Activated CD4-positive, alpha-beta T cell treated with anti-CD3 and anti-CD28 coated beads for 48 hours (primary cell): ENCODE data around the gene FEM1C.
A peak's percentile ranks its signal among the peaks of the same experiment; 100 is the strongest.

Experiments used
- DNase-seq: peaks from one replicate; pipeline ENCODE4 v3.0.0-alpha.2; 2020

The FEM1C gene, protein sequence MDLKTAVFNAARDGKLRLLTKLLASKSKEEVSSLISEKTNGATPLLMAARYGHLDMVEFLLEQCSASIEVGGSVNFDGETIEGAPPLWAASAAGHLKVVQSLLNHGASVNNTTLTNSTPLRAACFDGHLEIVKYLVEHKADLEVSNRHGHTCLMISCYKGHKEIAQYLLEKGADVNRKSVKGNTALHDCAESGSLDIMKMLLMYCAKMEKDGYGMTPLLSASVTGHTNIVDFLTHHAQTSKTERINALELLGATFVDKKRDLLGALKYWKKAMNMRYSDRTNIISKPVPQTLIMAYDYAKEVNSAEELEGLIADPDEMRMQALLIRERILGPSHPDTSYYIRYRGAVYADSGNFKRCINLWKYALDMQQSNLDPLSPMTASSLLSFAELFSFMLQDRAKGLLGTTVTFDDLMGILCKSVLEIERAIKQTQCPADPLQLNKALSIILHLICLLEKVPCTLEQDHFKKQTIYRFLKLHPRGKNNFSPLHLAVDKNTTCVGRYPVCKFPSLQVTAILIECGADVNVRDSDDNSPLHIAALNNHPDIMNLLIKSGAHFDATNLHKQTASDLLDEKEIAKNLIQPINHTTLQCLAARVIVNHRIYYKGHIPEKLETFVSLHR

GRCh38 chr5:115544436-115545350 lies at the start of gene FEM1C:
Gene FEM1C (minus strand): TSS chr5:115544775. CDS start chr5:115543493, 1,282 bp downstream.
- peak; percentile 99 for DNase-seq

- no peak for DNase-seq
Measured at GRCh38 chr5:115589043-115589442, 44.5 kb upstream of the FEM1C start.

DNA sequence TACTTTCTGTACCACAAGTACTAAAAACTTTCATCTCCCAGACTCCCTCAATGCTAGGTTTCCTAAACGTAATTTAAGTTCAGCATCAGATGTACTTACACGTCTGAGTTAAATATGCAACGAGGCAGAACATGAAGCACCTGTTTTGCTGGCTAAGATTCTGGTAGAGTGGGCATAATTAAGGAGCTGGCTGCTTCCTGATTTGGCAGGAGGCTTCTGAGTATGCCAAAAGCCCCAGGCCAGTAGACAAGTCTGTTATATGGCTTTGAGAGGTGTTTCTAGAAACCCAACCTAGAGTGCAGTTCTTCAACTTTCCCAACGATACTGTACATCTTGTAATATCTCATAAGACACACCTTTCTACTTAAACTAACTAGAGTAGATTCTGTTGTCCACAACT lies 44.1 kb upstream of the FEM1C start:
- no peak for DNase-seq

DNA sequence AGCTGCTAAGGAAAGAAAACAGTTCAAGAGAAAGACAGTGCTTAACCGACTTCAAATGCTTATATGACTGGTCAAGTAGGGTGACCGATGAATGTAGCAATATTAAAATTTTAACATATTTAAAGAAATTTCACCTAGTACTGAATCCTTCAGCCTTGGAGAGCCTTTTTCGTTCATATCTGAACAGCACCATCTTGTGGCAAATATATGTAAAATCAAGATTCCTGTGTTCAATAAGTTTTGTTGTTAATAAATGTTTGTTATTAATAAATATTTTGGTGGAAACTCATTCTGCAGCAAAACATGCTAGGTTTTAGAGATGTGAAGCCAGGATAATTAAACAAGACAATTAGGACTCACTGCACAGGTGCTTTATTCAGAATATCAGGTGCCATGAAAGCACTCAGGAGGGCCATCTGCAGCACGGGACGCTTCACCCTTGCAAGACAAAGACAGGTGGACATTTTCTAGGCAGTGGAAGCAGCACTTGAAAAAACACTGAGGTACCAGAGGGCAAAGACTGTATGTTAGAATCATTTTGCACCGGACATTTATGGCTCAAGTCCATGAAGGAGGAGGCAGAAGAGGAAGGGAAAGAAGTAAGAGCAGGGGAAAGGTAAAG lies 42.1 kb upstream of the FEM1C start:
- no peak for DNase-seq

GRCh38 chr5:115585265-115585664 lies 40.7 kb upstream of the FEM1C start:
- no peak for DNase-seq

- no peak for DNase-seq
Measured at GRCh38 chr5:115584501-115584900, 39.9 kb upstream of the FEM1C start.

DNA sequence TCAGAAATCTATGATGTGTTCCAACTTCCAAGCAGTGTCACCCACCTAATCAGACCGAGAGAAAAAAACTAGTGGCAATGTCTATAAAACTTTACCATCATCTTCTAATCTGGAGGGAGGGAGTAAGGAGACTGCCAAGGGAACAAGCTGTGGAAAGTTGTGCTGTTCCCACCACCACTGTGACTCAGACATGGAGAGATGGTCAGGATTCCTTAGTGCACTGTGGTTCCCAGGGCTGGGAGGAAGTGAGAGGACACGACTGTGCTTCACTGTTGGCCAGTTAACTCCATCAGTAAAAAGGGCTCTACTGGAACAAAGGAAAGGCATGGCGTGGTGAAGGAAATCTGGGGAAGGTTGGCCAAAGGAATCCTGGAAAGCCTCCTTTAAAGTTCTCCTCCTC lies 38.9 kb upstream of the FEM1C start:
- no peak for DNase-seq

GRCh38 chr5:115580941-115581340 lies 36.4 kb upstream of the FEM1C start:
- no peak for DNase-seq

DNA sequence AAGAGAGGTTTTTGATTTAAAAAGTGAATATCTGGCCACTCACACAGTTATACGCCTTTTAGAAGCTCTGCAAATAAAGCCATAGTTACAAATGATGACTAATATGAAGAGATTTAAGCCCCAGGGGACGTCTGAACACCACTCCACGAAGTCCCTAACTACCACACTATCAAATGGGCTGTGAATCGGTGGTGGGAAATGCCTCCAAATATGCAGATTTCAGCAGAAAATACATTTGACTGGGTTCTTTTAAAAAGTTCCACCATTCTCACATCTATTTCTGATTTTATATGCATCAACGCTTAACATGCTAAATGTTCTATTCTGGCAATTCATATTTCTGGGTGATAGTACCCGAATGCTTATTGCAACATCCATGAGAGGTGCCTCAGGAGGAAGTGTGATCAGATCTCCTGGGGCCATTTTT lies 35.2 kb upstream of the FEM1C start:
- DNase-seq, result no peak

DNA sequence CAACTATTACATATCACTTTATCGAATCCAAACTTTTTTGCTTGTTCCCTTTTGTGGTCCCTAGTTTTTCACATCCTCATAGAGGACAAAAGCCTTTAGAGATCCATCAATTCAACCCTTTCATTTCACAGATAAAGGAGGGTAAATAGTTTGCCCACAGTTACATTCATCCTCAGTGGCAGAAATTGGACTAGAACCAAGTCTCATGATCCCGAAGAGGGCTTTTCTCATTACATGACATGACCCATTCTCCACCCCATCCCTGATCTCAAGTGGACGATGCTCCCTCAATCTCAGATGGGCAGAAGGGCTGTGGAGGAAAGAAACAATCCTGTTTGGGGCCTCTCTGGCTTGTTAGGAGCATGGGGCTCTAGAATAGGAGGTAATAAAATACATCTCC lies 34.6 kb upstream of the FEM1C start:
- no peak for DNase-seq

- DNase-seq, result no peak
Measured at GRCh38 chr5:115578657-115579056, 34.1 kb upstream of the FEM1C start.

GRCh38 chr5:115577741-115578140 lies 33.2 kb upstream of the FEM1C start:
- no peak for DNase-seq

DNA sequence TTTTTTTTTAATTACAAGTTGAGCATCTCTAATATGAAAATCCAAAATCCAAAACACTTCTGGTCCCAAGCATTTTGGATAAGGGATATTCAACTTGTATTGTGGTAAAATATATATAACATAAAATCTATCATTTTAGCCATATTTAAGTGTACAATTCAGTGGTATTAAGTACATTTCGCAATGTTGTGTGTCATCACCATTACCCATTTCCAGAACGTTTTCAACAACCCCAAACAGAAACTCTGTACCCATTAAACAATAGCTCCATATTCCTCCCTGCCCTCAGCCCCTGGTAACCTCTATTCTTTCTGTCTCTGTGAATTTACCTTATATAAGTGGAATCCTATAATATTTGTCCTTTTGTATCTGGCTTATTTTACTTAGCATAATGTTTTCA lies 32.8 kb upstream of the FEM1C start:
- no peak for DNase-seq

- no peak for DNase-seq
Measured at GRCh38 chr5:115575167-115576070, 30.8 kb upstream of the FEM1C start.

DNA sequence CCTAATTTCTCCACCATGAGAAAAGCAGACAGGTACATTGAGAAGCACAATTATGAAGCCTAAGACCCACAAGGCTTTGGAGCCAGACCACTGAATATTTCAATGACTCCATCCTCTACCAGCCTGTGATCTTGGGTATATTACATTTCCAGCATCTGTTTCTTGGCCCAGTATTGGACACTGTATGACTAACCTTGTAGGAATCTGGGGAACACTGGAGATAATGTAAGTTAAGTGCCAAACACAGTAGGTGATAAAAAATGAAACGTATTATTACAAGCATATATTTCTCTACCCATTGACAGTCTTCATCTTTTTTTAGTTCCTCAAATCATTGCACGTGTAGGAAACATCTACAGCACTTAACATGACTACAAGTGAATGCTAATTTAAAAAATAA lies 28.6 kb upstream of the FEM1C start:
- DNase-seq, result no peak

DNA sequence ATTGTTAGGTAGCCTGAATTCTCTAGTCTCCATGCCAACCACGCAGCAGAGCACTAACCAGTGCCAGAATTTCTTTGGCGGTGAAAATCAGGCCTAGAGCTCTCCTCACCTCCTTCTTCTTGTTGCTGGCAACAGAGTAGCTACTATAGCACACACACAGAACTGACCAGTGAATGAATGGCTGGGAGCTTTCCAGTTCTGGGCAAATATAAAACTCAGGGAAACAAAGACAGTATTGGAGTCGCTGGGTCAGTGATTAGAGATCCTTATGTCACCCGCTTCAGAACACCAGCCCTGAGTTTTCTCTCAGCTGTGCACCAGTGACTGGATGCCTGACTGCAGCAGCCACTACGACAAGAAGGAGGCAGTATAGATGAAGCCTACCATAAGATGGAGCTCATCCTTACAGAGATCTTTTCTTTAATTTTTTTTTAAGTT lies 26.9 kb upstream of the FEM1C start:
- DNase-seq, result no peak

DNA sequence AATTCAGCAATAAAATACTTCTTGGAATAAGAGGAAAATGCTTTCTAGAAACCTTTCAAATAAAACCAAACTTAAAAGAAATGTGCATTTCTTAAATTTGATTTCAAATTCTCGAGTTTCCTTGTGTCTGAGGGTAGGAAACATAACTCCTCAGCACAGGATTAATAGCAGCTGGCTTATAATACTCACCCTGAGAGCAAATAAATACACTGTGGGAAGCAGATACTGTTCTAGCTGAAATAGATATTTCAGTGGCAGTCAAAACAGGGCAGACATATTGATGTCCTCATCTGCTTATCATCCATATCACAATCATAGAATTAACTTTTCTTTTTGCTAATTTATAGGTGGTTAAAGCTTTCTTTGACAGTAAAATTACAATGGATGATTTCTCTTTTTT lies 24.1 kb upstream of the FEM1C start:
- no peak for DNase-seq

GRCh38 chr5:115565233-115565632 lies 20.7 kb upstream of the FEM1C start:
- DNase-seq, result no peak

DNA sequence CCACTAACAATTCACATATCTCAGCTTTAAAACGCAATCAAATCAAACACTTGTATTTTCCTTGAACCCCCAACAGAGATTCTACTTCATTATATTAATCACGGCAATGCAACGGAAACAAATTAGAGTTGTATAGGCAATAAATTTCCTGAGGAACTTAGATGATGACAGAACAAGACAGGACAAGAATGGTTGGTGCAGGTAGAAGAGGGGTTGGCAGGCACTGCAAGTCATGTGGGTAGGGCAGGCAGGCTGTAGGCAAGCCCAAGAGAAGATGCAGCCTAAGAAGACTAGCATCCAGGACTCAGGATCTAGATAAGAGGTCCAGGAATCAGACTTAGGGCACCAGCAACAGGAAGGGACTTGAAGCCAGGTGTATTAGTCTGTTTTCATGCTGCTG lies 16.6 kb upstream of the FEM1C start:
- DNase-seq, result no peak

GRCh38 chr5:115559524-115559923 lies 14.9 kb upstream of the FEM1C start:
- DNase-seq, result no peak

- DNase-seq, result no peak
Measured at GRCh38 chr5:115558388-115558956, 13.9 kb upstream of the FEM1C start.
